Neural progenitor cell (in vitro differentiated cells): ENCODE data around the gene MMP2.

Source experiments
- CTCF ChIP-seq: fragments of 200-600 bp; sonication (generic); IDR thresholded peaks from 2 replicates; pipeline ENCODE4 v1.5.1; 2017; ENCODE audit warnings: antibody characterized with exemption, mild to moderate bottlenecking
- EZH2 ChIP-seq: fragments of 200-600 bp; sonication (generic); IDR thresholded peaks from 2 replicates; pipeline ENCODE4 v1.6.1; 2017; ENCODE audit warnings: antibody characterized with exemption, mild to moderate bottlenecking, moderate library complexity
- EZH2phosphoT487 ChIP-seq: fragments of 200-600 bp; sonication (generic); IDR thresholded peaks from 2 replicates; pipeline ENCODE4 v1.6.1; 2017; ENCODE audit warnings: antibody characterized with exemption

- TF ChIP-seq CTCF (no peak), EZH2 (no peak), EZH2phosphoT487 (no peak)
Observed at GRCh38 chr16:55490301-55490700, 11.3 kb downstream of the MMP2 start.
